Progenitor cell of endocrine pancreas (in vitro differentiated cells): Measurements from ENCODE around the gene DDX54. TPM values are rescaled to one million over a fixed set of nuclear protein-coding genes. Genes with fewer than 3 reads are reported as not detected.

Experiments
- DNase-seq: peaks from one replicate; pipeline ENCODE4 v3.0.0; 2021; ENCODE audit warnings: low spot score; ENCODE audit not compliant: unreplicated experiment
- H3K27ac Mint-ChIP-seq: 2 replicates; pipeline ENCODE4 v1.8.0; 2021; ENCODE audit warnings: mild to moderate bottlenecking, moderate library complexity, mixed read lengths
- H3K27me3 Mint-ChIP-seq: 2 replicates; pipeline ENCODE4 v1.8.0; 2021; ENCODE audit warnings: mixed read lengths
- H3K36me3 Mint-ChIP-seq: 2 replicates; pipeline ENCODE4 v1.8.0; 2022; ENCODE audit warnings: mixed read lengths; ENCODE audit not compliant: insufficient read depth
- H3K4me1 Mint-ChIP-seq: 2 replicates; pipeline ENCODE4 v1.8.0; 2021; ENCODE audit warnings: low read depth, mixed read lengths
- H3K4me3 Mint-ChIP-seq: 2 replicates; pipeline ENCODE4 v1.8.0; 2021; ENCODE audit warnings: low read depth, mild to moderate bottlenecking, moderate library complexity, mixed read lengths
- H3K9me3 Mint-ChIP-seq: 2 replicates; pipeline ENCODE4 v1.8.0; 2021; ENCODE audit warnings: low read depth, mixed read lengths
- total RNA-seq: library from RNA; stranded (reverse); gene quantifications from 2 replicates; pipeline ENCODE4 v1.2.1, GENCODE V29; 2021
- TF ChIP-seq, protein P1 (sequence below): fragments of 200-600 bp; sonication (generic); IDR thresholded peaks from one replicate; pipeline ENCODE4 v1.5.0; 2021; ENCODE audit warnings: antibody characterized with exemption, mild to moderate bottlenecking; ENCODE audit not compliant: unreplicated experiment

DDX54 gene
- total RNA-seq, 1 donor from 2014 or later: 61.5 TPM

DNA sequence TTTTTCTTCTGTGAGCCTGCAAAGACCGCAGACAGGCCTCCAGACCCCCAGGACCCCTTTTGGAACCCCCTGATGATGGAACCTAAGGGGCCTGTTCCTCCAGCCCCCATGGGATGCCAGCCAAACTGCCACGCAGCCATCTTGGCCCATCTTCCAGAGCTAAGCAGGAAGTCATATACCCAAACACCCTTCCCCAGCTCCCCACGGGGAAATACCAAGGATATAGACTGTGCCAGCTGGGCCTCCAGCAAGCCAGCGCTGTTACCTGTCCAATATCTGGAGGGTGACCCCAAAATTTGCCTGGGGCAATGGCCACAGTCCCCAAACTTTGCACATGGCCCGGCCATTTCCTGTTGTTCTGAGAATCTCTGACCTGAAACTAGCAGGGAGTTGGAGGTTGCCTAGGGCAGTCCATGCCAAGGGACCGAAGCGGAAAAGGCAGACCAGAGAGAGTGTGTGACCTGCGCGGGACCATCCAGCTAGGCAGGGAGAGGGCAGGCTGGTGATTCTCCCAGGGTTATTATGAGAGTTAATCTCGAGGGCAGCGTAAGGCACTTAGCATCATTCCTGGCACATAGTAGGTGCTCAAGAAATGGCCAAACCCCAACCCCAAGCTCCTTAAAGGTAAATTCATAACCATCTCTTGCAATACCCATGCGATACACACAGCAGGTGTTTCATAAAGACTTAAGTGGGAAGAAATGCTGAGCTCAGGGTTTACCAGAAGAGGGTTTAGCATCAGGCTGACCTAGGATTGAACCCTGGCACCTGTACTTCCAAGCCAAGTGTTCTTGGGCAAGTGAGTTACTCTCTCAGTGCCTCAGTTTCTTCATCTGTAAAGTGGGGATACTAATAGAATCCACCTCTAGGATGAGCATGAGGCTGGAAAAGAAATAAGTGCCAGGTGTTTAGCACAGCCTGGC lies 47.2 kb downstream of the DDX54 start:
- H3K36me3 Mint-ChIP-seq: no peaks in the 10 kb centered on the region
- no peak overlapping the region for H3K27ac Mint-ChIP-seq
- no peak for DNase-seq
- no peak overlapping the region for H3K4me3 Mint-ChIP-seq
- H3K4me1 Mint-ChIP-seq: peaks cover 5% of the 10 kb centered on the region
- TF ChIP-seq, protein P1, sequence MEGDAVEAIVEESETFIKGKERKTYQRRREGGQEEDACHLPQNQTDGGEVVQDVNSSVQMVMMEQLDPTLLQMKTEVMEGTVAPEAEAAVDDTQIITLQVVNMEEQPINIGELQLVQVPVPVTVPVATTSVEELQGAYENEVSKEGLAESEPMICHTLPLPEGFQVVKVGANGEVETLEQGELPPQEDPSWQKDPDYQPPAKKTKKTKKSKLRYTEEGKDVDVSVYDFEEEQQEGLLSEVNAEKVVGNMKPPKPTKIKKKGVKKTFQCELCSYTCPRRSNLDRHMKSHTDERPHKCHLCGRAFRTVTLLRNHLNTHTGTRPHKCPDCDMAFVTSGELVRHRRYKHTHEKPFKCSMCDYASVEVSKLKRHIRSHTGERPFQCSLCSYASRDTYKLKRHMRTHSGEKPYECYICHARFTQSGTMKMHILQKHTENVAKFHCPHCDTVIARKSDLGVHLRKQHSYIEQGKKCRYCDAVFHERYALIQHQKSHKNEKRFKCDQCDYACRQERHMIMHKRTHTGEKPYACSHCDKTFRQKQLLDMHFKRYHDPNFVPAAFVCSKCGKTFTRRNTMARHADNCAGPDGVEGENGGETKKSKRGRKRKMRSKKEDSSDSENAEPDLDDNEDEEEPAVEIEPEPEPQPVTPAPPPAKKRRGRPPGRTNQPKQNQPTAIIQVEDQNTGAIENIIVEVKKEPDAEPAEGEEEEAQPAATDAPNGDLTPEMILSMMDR: no peak
- no peaks in the 10 kb centered on the region for H3K9me3 Mint-ChIP-seq
- H3K27me3 Mint-ChIP-seq: peaks cover 35% of the 10 kb centered on the region

DNA sequence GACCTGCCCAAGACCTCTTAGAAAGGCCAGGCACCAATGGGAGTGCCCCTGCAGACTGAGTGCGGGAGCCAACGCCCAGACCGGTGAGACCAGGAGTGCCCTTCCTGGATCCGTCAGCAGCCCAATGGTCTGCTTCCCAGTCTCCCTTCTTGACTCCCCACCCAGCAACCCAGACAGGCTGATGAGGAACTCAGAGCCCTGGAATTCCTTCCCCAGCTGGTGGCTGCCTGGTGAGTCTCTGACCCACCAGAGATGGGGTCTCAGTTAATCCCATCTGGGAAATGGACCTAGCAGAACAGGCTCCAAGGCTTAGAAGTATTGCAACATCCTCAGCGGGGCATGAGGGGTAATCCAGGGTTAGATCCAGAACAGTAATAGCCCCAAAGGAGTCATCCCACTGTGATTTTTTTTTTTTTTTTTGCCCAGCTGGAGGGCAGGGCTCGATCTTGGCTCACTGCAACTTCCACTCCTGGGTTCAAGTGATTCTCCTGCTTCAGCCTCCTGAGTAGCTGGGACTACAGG lies 48.2 kb downstream of the DDX54 start:
- Mint-ChIP-seq H3K9me3 (no peaks in the 10 kb centered on the region), H3K27me3 (peaks cover 45% of the 10 kb centered on the region), H3K4me1 (peaks cover 5% of the 10 kb centered on the region), H3K36me3 (no peaks in the 10 kb centered on the region), H3K4me3 (no peak overlapping the region), H3K27ac (no peak overlapping the region)
- DNase-seq: no peak
- TF ChIP-seq, protein P1: no peak

DNA sequence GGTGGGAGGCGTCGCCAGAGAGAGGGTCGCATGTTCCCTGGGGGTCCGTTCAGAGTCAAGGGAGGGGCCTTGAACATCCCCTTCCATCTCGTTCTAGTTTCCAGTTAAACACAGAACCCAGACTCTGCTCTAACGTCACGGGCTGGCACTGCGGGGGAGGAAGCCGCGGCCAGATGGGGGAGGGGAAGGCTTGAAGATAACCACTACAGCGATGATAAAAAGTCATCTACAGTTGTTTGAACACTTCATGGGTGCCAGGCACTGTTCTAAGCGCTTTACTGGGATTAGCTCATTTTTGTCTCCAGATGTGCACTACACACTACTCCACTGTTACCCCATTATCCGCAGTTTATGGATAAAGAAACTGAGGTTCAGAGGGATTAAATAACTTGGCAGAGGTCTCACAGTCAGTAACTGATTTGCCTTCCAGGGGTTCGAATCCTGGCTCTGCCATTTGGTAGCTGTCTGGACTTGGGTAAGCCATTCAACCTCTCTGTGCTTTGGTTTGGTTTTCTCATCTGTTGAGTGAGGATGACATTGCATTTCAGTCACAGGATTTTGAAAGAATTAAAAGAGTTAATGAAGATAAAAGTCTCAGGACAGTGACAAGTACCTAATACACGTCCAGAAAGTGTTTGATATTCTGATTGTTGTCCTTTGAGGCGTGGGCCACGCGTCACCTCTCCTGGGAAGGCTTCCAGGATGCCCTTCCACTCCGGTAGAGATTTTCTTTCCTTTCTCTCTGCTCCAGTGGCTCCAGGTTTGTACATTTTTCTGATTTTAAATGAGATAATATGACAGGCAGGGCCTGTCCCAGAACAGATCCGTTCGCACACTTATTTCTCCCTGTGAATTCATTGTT lies 48.9 kb downstream of the DDX54 start:
- no peak overlapping the region for H3K27ac Mint-ChIP-seq
- H3K4me3 Mint-ChIP-seq: no peak overlapping the region
- no peaks in the 10 kb centered on the region for H3K9me3 Mint-ChIP-seq
- H3K27me3 Mint-ChIP-seq: peaks cover 50% of the 10 kb centered on the region
- TF ChIP-seq, protein P1: no peak
- no peaks in the 10 kb centered on the region for H3K36me3 Mint-ChIP-seq
- no peak for DNase-seq
- H3K4me1 Mint-ChIP-seq: peaks cover 5% of the 10 kb centered on the region

DNA sequence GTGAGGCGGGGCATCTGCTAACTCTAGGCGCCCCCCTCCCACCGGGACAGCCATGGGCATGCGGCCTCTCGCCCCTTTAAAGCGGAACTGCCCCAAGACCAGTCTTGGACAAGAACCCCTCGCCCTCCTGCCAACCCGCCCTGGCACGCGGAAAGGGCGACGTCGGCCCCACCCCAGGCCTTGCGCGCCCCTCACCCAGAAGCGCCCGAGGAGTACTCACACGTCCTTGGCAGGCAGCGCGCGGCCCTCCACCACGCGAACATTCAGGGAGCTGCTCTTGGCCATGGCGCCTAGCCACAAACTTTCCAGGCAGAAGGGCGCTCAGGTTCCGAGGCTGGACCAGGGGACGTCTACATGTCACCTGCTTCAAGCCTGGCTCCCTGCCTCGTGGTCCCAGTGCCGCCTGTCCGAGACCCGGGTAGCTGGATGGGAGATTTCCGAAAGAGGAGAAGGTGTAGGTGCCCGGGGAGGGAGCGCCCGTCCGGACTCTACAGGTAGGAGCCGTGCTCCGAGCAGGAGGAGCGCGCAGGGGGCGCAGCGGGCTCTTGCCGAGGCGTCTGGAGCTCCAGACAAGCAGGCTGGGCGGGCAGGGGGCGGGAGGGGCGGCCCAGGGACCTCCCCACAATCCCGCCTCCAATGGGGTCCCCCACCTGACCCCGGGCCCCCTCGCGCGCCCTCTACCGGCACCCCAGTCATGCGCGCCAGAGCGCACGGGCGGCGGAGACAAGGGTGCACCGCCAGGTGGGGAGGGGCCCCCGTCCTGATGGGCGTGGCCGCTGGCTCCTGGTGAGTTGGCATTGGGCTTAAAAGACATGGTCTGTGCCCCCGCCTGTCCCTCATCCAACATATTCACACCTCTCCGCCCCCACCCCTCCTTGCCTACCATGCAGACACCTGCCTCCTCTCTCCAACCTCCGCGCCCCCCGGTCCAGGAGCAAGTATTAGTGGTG lies 49.8 kb downstream of the DDX54 start, which contains the start of gene RASAL1:
Gene RASAL1 (minus strand): TSS at position 584 of the 950 bp plus-strand sequence. CDS start 299 bp downstream, at position 285.
- H3K4me3 Mint-ChIP-seq: peak within 1 kb of the TSS; percentile 35
- DNase-seq: peak; percentile 51
- TF ChIP-seq, protein P1: peak; percentile 64
- H3K36me3 Mint-ChIP-seq: no peaks in the 10 kb centered on the region
- no peaks in the 10 kb centered on the region for H3K9me3 Mint-ChIP-seq
- H3K27me3 Mint-ChIP-seq: peaks cover 52% of the 10 kb centered on the region
- H3K4me1 Mint-ChIP-seq: peaks cover 5% of the 10 kb centered on the region
- H3K27ac Mint-ChIP-seq: no peak within 1 kb of the TSS
